Adrenal gland (tissue), 12 donors: ENCODE results near the gene TEX53. TPM values are rescaled to one million over a fixed set of nuclear protein-coding genes. Genes with fewer than 3 reads are reported as not detected.

ENCODE experiments used
- DNase-seq, 7 donors: peaks; one replicate each; pipeline ENCODE4 v3.0.0-alpha.2; 2019 to 2020
- H3K27ac ChIP-seq, 5 donors: fragments of 200-600 bp; sonication (generic) in 4 of 5; 1 replicate in 3 of 5; 2 replicates in 2 of 5; pipeline versions ENCODE4 v1.5.1 to v1.8.0; 2016 to 2020; ENCODE audit warnings: mild to moderate bottlenecking in 1 of 5
- H3K27me3 ChIP-seq: fragments of 200-600 bp; 2 replicates; pipeline ENCODE4 v1.8.0; 2021
- H3K36me3 ChIP-seq, 2 donors: fragments of 200-600 bp; replicated peaks in 1 of 2; 1 replicate in 1 of 2; 2 replicates in 1 of 2; pipeline versions ENCODE4 v1.5.1 to v1.8.0; 2018 to 2022
- H3K4me1 ChIP-seq, 2 donors: fragments of 200-600 bp; replicated peaks in 1 of 2; 1 replicate in 1 of 2; 2 replicates in 1 of 2; pipeline versions ENCODE4 v1.5.1 to v1.8.0; 2018 to 2021
- H3K4me3 ChIP-seq, 4 donors: fragments of 200-600 bp; sonication (generic) in 3 of 4; one replicate each; pipeline ENCODE4 v1.5.1; 2016 to 2018
- H3K9me3 ChIP-seq, 3 donors: fragments of 200-600 bp; sonication (generic) in 1 of 3; replicated peaks in 1 of 3; 1 replicate in 2 of 3; 2 replicates in 1 of 3; pipeline versions ENCODE4 v1.5.1 to v1.8.0; 2016 to 2021
- CTCF ChIP-seq, 6 experiments: fragments of 450-650 bp in 4 of 6; fragments of 200-600 bp in 2 of 6; sonication (generic) in 1 of 6; IDR thresholded peaks; 1 replicate in 5 of 6; 2 replicates in 1 of 6; pipeline versions ENCODE4 v1.5.1 to v1.8.0; 2016 to 2021; ENCODE audit warnings: antibody characterized with exemption in 6 of 6, mild to moderate bottlenecking in 2 of 6, moderate library complexity in 1 of 6
- POLR2A ChIP-seq, 2 donors: fragments of 450-650 bp; IDR thresholded peaks; one replicate each; pipeline ENCODE4 v1.6.1; 2017; ENCODE audit warnings: antibody characterized with exemption in 2 of 2, mild to moderate bottlenecking in 2 of 2, moderate library complexity in 1 of 2
- WGBS, 4 donors: extraction: QIAGEN DNeasy Blood & Tissue Kit in 2 of 4; methylation state at CpG; one replicate each; pipeline versions ENCODE4 v1.1.5 to v1.1.7; 2013 to 2017; 5-methylcytosine and 5-hydroxymethylcytosine counted together
- intact Hi-C, 2 donors: fragments of 100-400 bp; cut with DNase I; formaldehyde crosslinking; loops; one replicate each; pipeline versions ENCODE4 v1.14.1 to v1.15.0; 2022 to 2023
- polyA plus RNA-seq, 3 donors: library from polyadenylated mRNA; stranded (reverse); fragments of 200-250 nt in 2 of 3; fragments of 350-450 nt in 1 of 3; fragmentation: Illumina TruSeq in 1 of 3; extraction: RNeasy Lipid Tissue Mini Kit (QIAGEN cat#74804) in 1 of 3; gene quantifications; one replicate each; pipeline ENCODE4 v1.2.3, GENCODE V29; 2013 to 2014
- total RNA-seq, 9 donors: library from RNA; depleted of rRNA in 4 of 9; stranded (reverse); fragments of >200 nt in 4 of 9; fragments of 120-200 nt in 1 of 9; fragmentation: NEBNext Ultra II Directional in 1 of 9; extraction: Animal tissue kit (Norgen Biotek cat#: 25700) in 1 of 9; gene quantifications; one replicate each; pipeline versions ENCODE4 v1.1.0 to v1.2.4, GENCODE V29; 2013 to 2023
- donor health status: healthy with polysubstance abuse.
- donor health status: Bipolar disorder and iron deficiency.
- donor health status: DM: yes; HTN: yes; CAD: no.
- donor health status: DM: no; HTN: no; CAD: no.
- donor health status: DM: no; HTN: no; CAD: no.
- donor health status: DM: yes; HTN: yes; CAD: no.

TEX53 gene
- total and polyA plus RNA-seq, 12 donors, result not detected

- no peaks in the 10 kb centered on the region for H3K36me3 ChIP-seq
- H3K27ac ChIP-seq, result peak overlapping the region in 3 of 5 donors; percentile 66 to 78 (median 74)
Measured at GRCh38 chr9:114653556-114654159, 3.9 kb downstream of the TEX53 start.

GRCh38 chr9:114652776-114653555 is 4.6 kb downstream of the TEX53 start:
- 33 to 53% (median 44%) methylated on average over 2 of the region's 2 CpGs for WGBS, 4 donors

More at GRCh38 chr9:114653556-114654159, 3.9 kb downstream of the TEX53 start:
- Histone ChIP-seq H3K9me3 (no peaks in the 10 kb centered on the region), H3K4me3 (no peak overlapping the region), H3K4me1 (peaks cover 0 to 11% of the 10 kb centered on the region in 2 donors), H3K27me3 (no peaks in the 10 kb centered on the region)
- intact Hi-C loops, result loop anchor here (5.0 to 10.0 kb wide), 8 partner anchors 36 to 311 kb away; no protein-coding TSS in a partner anchor
- DNase-seq, result peak; percentile 79 to 91 (median 83)
- 32 to 37% (median 34%) methylated on average over 6 of the region's 6 CpGs for WGBS, 4 donors
- TF ChIP-seq POLR2A (IDR thresholded peaks at IDR 0.05), result no peak
- TF ChIP-seq CTCF (IDR thresholded peaks at IDR 0.05), result peak; percentile 76 to 95 (median 93)

GRCh38 chr9:114643896-114644295 is 13.7 kb downstream of the TEX53 start:
- no peaks in the 10 kb centered on the region for H3K4me1 ChIP-seq
- H3K27ac ChIP-seq, result no peak overlapping the region
- TF ChIP-seq POLR2A (IDR thresholded peaks at IDR 0.05) (no peak), CTCF (IDR thresholded peaks at IDR 0.05) (no peak)
- WGBS, 4 donors, result 90 to 95% (median 93%) methylated on average over 5 of the region's 5 CpGs
- H3K27me3 ChIP-seq, result no peaks in the 10 kb centered on the region
- peaks cover 0 to 47% of the 10 kb centered on the region in 2 donors for H3K36me3 ChIP-seq
- H3K4me3 ChIP-seq, result no peak overlapping the region
- DNase-seq, result no peak
- intact Hi-C loops, result no loop called here
- H3K9me3 ChIP-seq, result no peaks in the 10 kb centered on the region

More at GRCh38 chr9:114652776-114653555, 4.6 kb downstream of the TEX53 start:
- Histone ChIP-seq H3K27ac (peak overlapping the region; percentile 38 to 78 (median 66)), H3K27me3 (no peaks in the 10 kb centered on the region), H3K36me3 (no peaks in the 10 kb centered on the region), H3K4me1 (peaks cover 0 to 11% of the 10 kb centered on the region in 2 donors), H3K9me3 (no peaks in the 10 kb centered on the region), H3K4me3 (no peak overlapping the region)
- intact Hi-C loops, result loop anchor here (5.0 to 10.0 kb wide), 8 partner anchors 36 to 311 kb away; no protein-coding TSS in a partner anchor
- peak in 5 of 7 donors; percentile 25 to 54 (median 50) for DNase-seq
- TF ChIP-seq POLR2A (IDR thresholded peaks at IDR 0.05) (no peak), CTCF (IDR thresholded peaks at IDR 0.05) (no peak)

GRCh38 chr9:114643001-114643400 is 14.6 kb downstream of the TEX53 start:
- Histone ChIP-seq H3K36me3 (peaks cover 0 to 53% of the 10 kb centered on the region in 2 donors), H3K4me3 (no peak overlapping the region), H3K27ac (no peak overlapping the region), H3K4me1 (no peaks in the 10 kb centered on the region), H3K27me3 (no peaks in the 10 kb centered on the region), H3K9me3 (no peaks in the 10 kb centered on the region)
- WGBS, 4 donors, result 86 to 96% (median 91%) methylated on average over 5 to 8 of the region's 8 CpGs
- DNase-seq, result no peak
- TF ChIP-seq CTCF (IDR thresholded peaks at IDR 0.05) (no peak), POLR2A (IDR thresholded peaks at IDR 0.05) (no peak)
- intact Hi-C loops, result no loop called here
